Testis (tissue), 2 donors: Measurements from ENCODE around the gene SDSL.

Experiments used
- POLR2A ChIP-seq: fragments of 450-650 bp; IDR thresholded peaks from one replicate; pipeline ENCODE4 v1.6.1; 2017; ENCODE audit warnings: antibody characterized with exemption, mild to moderate bottlenecking, moderate library complexity
- TF ChIP-seq, protein P1 (sequence below), 3 experiments: fragments of 450-650 bp in 2 of 3; fragments of 200-600 bp in 1 of 3; sonication (generic) in 1 of 3; IDR thresholded peaks; one replicate each; pipeline ENCODE4 v1.5.1; 2016 to 2019; ENCODE audit warnings: antibody characterized with exemption in 3 of 3, mild to moderate bottlenecking in 2 of 3, moderate library complexity in 1 of 3

DNA sequence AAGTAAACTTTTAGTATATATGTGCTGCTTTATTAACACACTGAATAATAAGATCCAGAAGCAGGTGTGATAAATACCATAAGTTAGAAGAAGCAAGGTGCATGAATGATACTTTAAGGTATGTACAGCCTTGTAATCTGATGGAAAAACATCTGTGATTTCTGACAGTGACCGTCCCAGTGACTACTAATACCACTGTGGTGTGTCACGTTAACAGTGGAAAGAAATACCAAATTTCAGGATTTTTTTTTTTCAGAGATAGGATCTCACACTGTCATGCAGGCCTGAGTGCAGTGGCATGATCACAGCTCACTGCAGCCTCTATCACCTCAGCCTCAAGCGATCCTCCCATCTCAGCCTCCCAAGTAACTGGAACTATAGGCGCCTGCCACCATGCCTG is 40.0 kb upstream of the SDSL start:
- TF ChIP-seq, protein P1, sequence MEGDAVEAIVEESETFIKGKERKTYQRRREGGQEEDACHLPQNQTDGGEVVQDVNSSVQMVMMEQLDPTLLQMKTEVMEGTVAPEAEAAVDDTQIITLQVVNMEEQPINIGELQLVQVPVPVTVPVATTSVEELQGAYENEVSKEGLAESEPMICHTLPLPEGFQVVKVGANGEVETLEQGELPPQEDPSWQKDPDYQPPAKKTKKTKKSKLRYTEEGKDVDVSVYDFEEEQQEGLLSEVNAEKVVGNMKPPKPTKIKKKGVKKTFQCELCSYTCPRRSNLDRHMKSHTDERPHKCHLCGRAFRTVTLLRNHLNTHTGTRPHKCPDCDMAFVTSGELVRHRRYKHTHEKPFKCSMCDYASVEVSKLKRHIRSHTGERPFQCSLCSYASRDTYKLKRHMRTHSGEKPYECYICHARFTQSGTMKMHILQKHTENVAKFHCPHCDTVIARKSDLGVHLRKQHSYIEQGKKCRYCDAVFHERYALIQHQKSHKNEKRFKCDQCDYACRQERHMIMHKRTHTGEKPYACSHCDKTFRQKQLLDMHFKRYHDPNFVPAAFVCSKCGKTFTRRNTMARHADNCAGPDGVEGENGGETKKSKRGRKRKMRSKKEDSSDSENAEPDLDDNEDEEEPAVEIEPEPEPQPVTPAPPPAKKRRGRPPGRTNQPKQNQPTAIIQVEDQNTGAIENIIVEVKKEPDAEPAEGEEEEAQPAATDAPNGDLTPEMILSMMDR (IDR thresholded peaks at IDR 0.05), result no peak
- no peak for TF ChIP-seq POLR2A
